SK-N-SH treated with all-trans-retinoic acid at 6 μM for 48 hours (cell line): Measurements from ENCODE around the gene KNDC1.

ENCODE experiments used
- ESRRG ChIP-seq: fragments of 250-450 bp; sonication (Bioruptor Pico); IDR thresholded peaks from 2 replicates; pipeline ENCODE4 v1.6.1; 2021; ENCODE audit warnings: mild to moderate bottlenecking
- GLIS3 ChIP-seq: fragments of 250-450 bp; sonication (Bioruptor Pico); IDR thresholded peaks from 2 replicates; pipeline ENCODE4 v1.5.0; 2020; ENCODE audit warnings: mild to moderate bottlenecking, moderate library complexity
- OSR1 ChIP-seq: fragments of 250-450 bp; sonication (Bioruptor Pico); IDR thresholded peaks from 2 replicates; pipeline ENCODE4 v1.8.0; 2022; ENCODE audit warnings: moderate library complexity, mild to moderate bottlenecking, inconsistent platforms
- RARB ChIP-seq: fragments of 250-450 bp; sonication (Bioruptor Pico); IDR thresholded peaks from 2 replicates; pipeline ENCODE4 v1.8.0; 2021; ENCODE audit warnings: mild to moderate bottlenecking, moderate library complexity
- TCF4 ChIP-seq: fragments of 250-450 bp; sonication (Bioruptor Pico); IDR thresholded peaks from 2 replicates; pipeline ENCODE4 v1.8.0; 2021; ENCODE audit warnings: mild to moderate bottlenecking, moderate library complexity, borderline replicate concordance
- ZNF70 ChIP-seq: fragments of 450-650 bp; formaldehyde crosslinking; IDR thresholded peaks from 2 replicates; pipeline ENCODE4 v1.5.0; 2020; ENCODE audit warnings: mild to moderate bottlenecking, moderate library complexity

DNA sequence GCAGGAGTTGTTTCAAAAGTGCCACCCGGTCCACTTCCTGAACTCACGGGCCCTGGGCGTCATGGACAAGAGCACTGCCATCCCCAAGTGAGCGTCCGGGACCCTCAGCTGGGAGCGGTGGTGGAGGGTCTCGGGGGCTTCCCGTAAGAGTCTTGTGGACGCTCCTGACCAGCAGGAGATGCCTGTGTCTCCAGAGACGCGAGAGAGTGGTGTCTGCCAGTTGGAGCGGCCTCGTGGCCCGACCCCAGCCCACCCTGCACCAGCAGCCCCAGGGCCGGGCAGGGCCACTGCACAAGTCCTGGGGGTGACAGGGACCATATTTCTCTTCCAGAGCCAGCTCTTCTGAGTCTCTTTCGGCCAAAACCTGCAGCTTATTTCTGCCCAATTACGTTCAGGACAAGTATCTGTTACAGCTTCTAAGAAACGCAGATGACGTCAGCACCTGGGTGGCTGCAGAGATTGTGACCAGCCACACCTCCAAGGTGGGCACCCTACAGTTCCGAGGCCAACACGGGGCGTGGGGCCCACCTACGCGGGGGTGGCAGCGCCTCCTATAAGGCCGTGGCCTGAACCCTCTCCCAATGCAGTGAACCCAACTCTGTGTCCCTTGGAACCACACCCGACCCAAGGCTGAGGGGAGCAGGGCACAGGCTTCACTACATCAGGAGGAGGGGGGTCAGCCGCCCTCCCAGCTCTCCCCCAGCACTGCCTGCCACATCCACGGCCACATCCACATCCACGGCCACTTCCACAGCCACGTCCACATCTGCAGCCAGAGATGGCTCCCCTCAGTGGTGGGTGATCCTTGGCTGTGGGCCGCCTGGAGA is 53.8 kb downstream of the KNDC1 start:
- TF ChIP-seq RARB (CRISPR knock-in tag) (no peak), OSR1 (CRISPR knock-in tag) (no peak), TCF4 (no peak), GLIS3 (CRISPR knock-in tag) (no peak), ZNF70 (CRISPR knock-in tag) (no peak), ESRRG (no peak)
